Measurements from ENCODE around the gene ARHGEF28.

ARHGEF28 gene

GRCh38 chr5:73698011-73698410 lies 72.0 kb downstream of the ARHGEF28 start:
- no peak for DNase-seq (ENCODE audit: low read depth)

- DNase-seq (ENCODE audit: low read depth): peak; percentile 36
Observed at GRCh38 chr5:73701566-73701965, 75.6 kb downstream of the ARHGEF28 start.

GRCh38 chr5:73702534-73702933 lies 76.5 kb downstream of the ARHGEF28 start:
- DNase-seq (ENCODE audit: low read depth): no peak

GRCh38 chr5:73702951-73703350 lies 77.0 kb downstream of the ARHGEF28 start:
- no peak for DNase-seq (ENCODE audit: low read depth)

- DNase-seq (ENCODE audit: low read depth): no peak
Observed at GRCh38 chr5:73705364-73705763, 79.4 kb downstream of the ARHGEF28 start.

- DNase-seq (ENCODE audit: low read depth): no peak
Observed at GRCh38 chr5:73706963-73707362, 81.0 kb downstream of the ARHGEF28 start.

GRCh38 chr5:73709536-73710129 lies 83.6 kb downstream of the ARHGEF28 start:
- no peak for DNase-seq (ENCODE audit: low read depth)

GRCh38 chr5:73716284-73716808 lies 90.3 kb downstream of the ARHGEF28 start:
- no peak for DNase-seq (ENCODE audit: low read depth)

- no peak for DNase-seq (ENCODE audit: low read depth)
Observed at GRCh38 chr5:73718762-73719161, 92.8 kb downstream of the ARHGEF28 start.

- no peak for DNase-seq (ENCODE audit: low read depth)
Observed at GRCh38 chr5:73719632-73720031, 93.6 kb downstream of the ARHGEF28 start.

GRCh38 chr5:73722231-73722630 lies 96.2 kb downstream of the ARHGEF28 start:
- no peak for DNase-seq (ENCODE audit: low read depth)

GRCh38 chr5:73726071-73726470 lies 100.1 kb downstream of the ARHGEF28 start:
- no peak for DNase-seq (ENCODE audit: low read depth)

GRCh38 chr5:73726606-73727231 lies 100.7 kb downstream of the ARHGEF28 start:
- DNase-seq (ENCODE audit: low read depth): no peak

GRCh38 chr5:73727470-73727869 lies 101.5 kb downstream of the ARHGEF28 start:
- DNase-seq (ENCODE audit: low read depth): no peak

- no peak for DNase-seq (ENCODE audit: low read depth)
Observed at GRCh38 chr5:73728493-73729273, 102.7 kb downstream of the ARHGEF28 start.

- no peak for DNase-seq (ENCODE audit: low read depth)
Observed at GRCh38 chr5:73729329-73729728, 103.3 kb downstream of the ARHGEF28 start.

GRCh38 chr5:73732045-73732444 lies 106.0 kb downstream of the ARHGEF28 start:
- DNase-seq (ENCODE audit: low read depth): no peak

- no peak for DNase-seq (ENCODE audit: low read depth)
Observed at GRCh38 chr5:73733219-73733618, 107.2 kb downstream of the ARHGEF28 start.

GRCh38 chr5:73735032-73735734 lies 109.2 kb downstream of the ARHGEF28 start:
- no peak for DNase-seq (ENCODE audit: low read depth)

GRCh38 chr5:73739650-73740049 lies 113.7 kb downstream of the ARHGEF28 start:
- DNase-seq (ENCODE audit: low read depth): no peak

GRCh38 chr5:73740274-73740790 lies 114.3 kb downstream of the ARHGEF28 start:
- DNase-seq (ENCODE audit: low read depth): no peak

- DNase-seq (ENCODE audit: low read depth): no peak
Observed at GRCh38 chr5:73743161-73743560, 117.2 kb downstream of the ARHGEF28 start.

Data from HS-27A (cell line).